Brain microvascular endothelial cell (primary cell): ENCODE results near the gene CD4.

Source experiments
- DNase-seq: peaks from one replicate; pipeline ENCODE4 v3.0.0-alpha.2; 2020
- H3K27ac ChIP-seq: fragments of 250-450 bp; sonication (Bioruptor Pico); 2 replicates; pipeline ENCODE4 v1.5.1; 2020; ENCODE audit warnings: mild to moderate bottlenecking, moderate library complexity
- H3K27me3 ChIP-seq: fragments of 250-450 bp; sonication (Bioruptor Pico); replicated peaks from 2 replicates; pipeline ENCODE4 v1.5.1; 2020; ENCODE audit warnings: mild to moderate bottlenecking
- H3K36me3 ChIP-seq: fragments of 250-450 bp; sonication (Bioruptor Pico); replicated peaks from 2 replicates; pipeline ENCODE4 v1.5.1; 2020; ENCODE audit warnings: mild to moderate bottlenecking
- H3K4me3 ChIP-seq: 2 replicates; pipeline ENCODE4 v1.5.1; 2011; ENCODE audit warnings: low read depth, mild to moderate bottlenecking, control low read depth, low read length, moderate library complexity
- CTCF ChIP-seq: IDR thresholded peaks from 2 replicates; pipeline ENCODE4 v1.5.1; 2011; ENCODE audit warnings: low read depth, mild to moderate bottlenecking, moderate library complexity, low read length, control low read depth, inconsistent platforms; ENCODE audit errors: missing control alignments
- in situ Hi-C: cut with HindIII; loops from 2 replicates; pipeline ENCODE4 v1.10.0; 2017; ENCODE audit warnings: low sequenced_read_pairs, low pct_ligation_motif_present

CD4 gene

GRCh38 chr12:6842075-6842474 is 52.7 kb downstream of the CD4 start:
- no peaks in the 10 kb centered on the region for H3K27me3 ChIP-seq
- H3K4me3 ChIP-seq = no peak overlapping the region
- TF ChIP-seq CTCF = no peak
- in situ Hi-C loops = no loop called here
- no peak overlapping the region for H3K27ac ChIP-seq
- DNase-seq = no peak
- peaks cover 69% of the 10 kb centered on the region for H3K36me3 ChIP-seq

GRCh38 chr12:6843118-6843902 is 54.0 kb downstream of the CD4 start:
- no peak for DNase-seq
- H3K27ac ChIP-seq = no peak overlapping the region
- no peaks in the 10 kb centered on the region for H3K27me3 ChIP-seq
- no peak overlapping the region for H3K4me3 ChIP-seq
- peaks cover 59% of the 10 kb centered on the region for H3K36me3 ChIP-seq
- in situ Hi-C loops = no loop called here
- peak; percentile 16 for TF ChIP-seq CTCF

GRCh38 chr12:6845395-6845794 is 56.1 kb downstream of the CD4 start:
- DNase-seq = no peak
- in situ Hi-C loops = no loop called here
- TF ChIP-seq CTCF = no peak
- H3K27me3 ChIP-seq = no peaks in the 10 kb centered on the region
- H3K36me3 ChIP-seq = peaks cover 39% of the 10 kb centered on the region
- no peak overlapping the region for H3K27ac ChIP-seq
- no peak overlapping the region for H3K4me3 ChIP-seq

GRCh38 chr12:6846316-6846869 is 57.1 kb downstream of the CD4 start:
- H3K4me3 ChIP-seq = no peak overlapping the region
- TF ChIP-seq CTCF = no peak
- no peaks in the 10 kb centered on the region for H3K27me3 ChIP-seq
- in situ Hi-C loops = no loop called here
- no peak for DNase-seq
- peaks cover 39% of the 10 kb centered on the region for H3K36me3 ChIP-seq
- no peak overlapping the region for H3K27ac ChIP-seq

- no peak overlapping the region for H3K4me3 ChIP-seq
- H3K36me3 ChIP-seq = peaks cover 37% of the 10 kb centered on the region
- TF ChIP-seq CTCF = no peak
- H3K27ac ChIP-seq = no peak overlapping the region
- no peaks in the 10 kb centered on the region for H3K27me3 ChIP-seq
- DNase-seq = no peak
- in situ Hi-C loops = no loop called here
These were observed 58.3 kb downstream of the CD4 start for GRCh38 chr12:6847676-6848075.
